GM23248 (cell line): ENCODE measurements around the gene TOR1AIP2.

Source experiments
- EZH2 ChIP-seq: fragments of 200-600 bp; sonication (generic); IDR thresholded peaks from 2 replicates; pipeline ENCODE4 v1.6.1; 2018; ENCODE audit warnings: antibody characterized with exemption, mild to moderate bottlenecking; ENCODE audit not compliant: insufficient read depth, poor library complexity, severe bottlenecking
- EZH2phosphoT487 ChIP-seq: fragments of 200-600 bp; sonication (generic); IDR thresholded peaks from 2 replicates; pipeline ENCODE4 v1.6.1; 2018; ENCODE audit warnings: antibody characterized with exemption, moderate library complexity, mild to moderate bottlenecking, low read depth; ENCODE audit not compliant: insufficient read depth

DNA sequence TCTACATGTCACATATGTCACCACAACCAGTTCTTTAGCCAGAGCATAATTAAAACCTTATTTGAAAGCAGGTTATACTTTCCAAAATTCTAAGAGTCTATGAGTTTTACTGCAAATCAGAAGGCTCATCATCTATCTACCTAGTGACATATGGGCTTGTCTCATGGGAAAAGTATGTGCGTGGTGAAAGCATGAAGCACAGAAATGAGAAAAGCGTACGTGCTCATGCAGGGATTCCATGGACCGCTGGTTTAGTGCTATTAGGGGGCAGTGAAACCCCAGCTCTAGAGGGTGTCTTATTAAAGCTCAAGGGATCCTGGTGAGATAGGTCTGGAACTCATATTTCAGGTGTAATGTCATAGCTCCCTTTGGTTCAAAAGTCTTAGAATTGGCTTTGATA lies 84.3 kb downstream of the TOR1AIP2 start:
- no peak for TF ChIP-seq EZH2
- no peak for TF ChIP-seq EZH2phosphoT487
